ENCODE results near the gene ZNF648.

DNA sequence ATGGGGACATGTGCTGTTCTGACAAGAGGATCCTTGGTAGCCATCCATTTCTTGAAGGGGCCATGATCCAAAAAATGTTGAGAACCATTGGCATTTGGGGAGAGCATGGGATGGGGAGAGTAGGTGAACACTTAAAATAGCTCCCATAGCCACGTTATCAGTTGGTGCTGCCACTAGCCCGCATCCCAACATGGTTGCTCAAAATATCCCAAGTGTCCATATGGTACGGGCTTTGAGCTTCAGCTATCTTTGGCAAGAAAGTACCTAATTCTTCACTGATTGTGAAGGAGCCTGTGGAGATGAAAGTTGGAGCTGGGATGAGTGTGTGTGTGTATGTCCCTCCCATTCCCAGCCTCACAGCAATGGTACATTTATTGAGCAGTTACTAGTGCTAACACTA, 3.1 kb upstream of the ZNF648 start:
- TF ChIP-seq, protein P1, sequence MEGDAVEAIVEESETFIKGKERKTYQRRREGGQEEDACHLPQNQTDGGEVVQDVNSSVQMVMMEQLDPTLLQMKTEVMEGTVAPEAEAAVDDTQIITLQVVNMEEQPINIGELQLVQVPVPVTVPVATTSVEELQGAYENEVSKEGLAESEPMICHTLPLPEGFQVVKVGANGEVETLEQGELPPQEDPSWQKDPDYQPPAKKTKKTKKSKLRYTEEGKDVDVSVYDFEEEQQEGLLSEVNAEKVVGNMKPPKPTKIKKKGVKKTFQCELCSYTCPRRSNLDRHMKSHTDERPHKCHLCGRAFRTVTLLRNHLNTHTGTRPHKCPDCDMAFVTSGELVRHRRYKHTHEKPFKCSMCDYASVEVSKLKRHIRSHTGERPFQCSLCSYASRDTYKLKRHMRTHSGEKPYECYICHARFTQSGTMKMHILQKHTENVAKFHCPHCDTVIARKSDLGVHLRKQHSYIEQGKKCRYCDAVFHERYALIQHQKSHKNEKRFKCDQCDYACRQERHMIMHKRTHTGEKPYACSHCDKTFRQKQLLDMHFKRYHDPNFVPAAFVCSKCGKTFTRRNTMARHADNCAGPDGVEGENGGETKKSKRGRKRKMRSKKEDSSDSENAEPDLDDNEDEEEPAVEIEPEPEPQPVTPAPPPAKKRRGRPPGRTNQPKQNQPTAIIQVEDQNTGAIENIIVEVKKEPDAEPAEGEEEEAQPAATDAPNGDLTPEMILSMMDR (IDR thresholded peaks at IDR 0.05) = no peak
- no peak for TF ChIP-seq EZH2 (IDR thresholded peaks at IDR 0.05)
